ENCODE data around the gene RPTOR. TPM values are rescaled to one million over a fixed set of nuclear protein-coding genes. Genes with fewer than 3 reads are reported as not detected.

Gene RPTOR
- total RNA-seq: 14.7 and 39.5 TPM in 2 replicates

GRCh38 chr17:80544655-80545498 lies at the start of gene RPTOR:
Gene RPTOR (plus strand): TSS chr17:80544838. CDS start chr17:80545630, 792 bp downstream.

DNA sequence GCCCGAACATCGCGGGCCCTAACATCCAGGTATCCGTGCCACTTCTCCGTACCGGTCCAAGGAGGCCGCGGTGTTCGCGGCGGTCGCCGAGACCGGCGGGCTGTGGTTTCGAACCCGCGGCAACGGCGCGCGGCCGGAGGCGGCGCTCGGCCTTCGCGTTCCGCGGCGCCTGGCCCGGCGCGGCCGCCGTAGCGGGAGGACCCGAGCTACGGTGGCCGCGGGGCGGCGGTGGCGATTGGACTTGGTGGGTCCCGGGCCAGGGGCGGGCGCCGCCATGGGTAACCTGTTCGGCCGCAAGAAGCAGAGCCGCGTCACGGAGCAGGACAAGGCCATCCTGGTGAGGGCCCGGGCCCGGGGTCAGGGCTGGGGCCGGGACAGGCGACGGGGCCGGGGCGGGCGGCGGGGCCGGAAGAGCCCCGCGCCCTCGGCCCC lies 447.0 kb downstream of the RPTOR start, which contains the start of gene CHMP6:
Gene CHMP6 (plus strand): TSS at position 197 of the 432 bp plus-strand sequence. CDS start 78 bp downstream, at position 275.

Other genes with a start within 250 kb of the RPTOR start
- gene ENDOV, start 129.7 kb upstream of the RPTOR start, total RNA-seq: 17.5 and 21.3 TPM in 2 replicates
- gene NPTX1, start 68.2 kb upstream of the RPTOR start, total RNA-seq: 0.16 and 1.2 TPM in 2 replicates

Data from bladder microvascular endothelial cell (primary cell).